Cardiac muscle cell (in vitro differentiated cells and primary cell): ENCODE results near the gene MYLK. TPM values are rescaled to one million over a fixed set of nuclear protein-coding genes. Genes with fewer than 3 reads are reported as not detected.
A peak's percentile ranks its signal among the peaks of the same experiment; 100 is the strongest.

Experiments
- DNase-seq, 2 donors: peaks; one replicate each; pipeline versions ENCODE4 v3.0.0 to v3.0.0-alpha.2; 2010 to 2017; ENCODE audit warnings: low read depth in 1 of 2, low spot score in 1 of 2
- H3K27ac ChIP-seq: fragments of 200-600 bp; sonication (generic); 2 replicates; pipeline ENCODE4 v1.5.1; 2016
- H3K27me3 ChIP-seq: fragments of 200-600 bp; sonication (generic); 2 replicates; pipeline ENCODE4 v1.6.0; 2016; ENCODE audit warnings: control low read depth
- H3K36me3 ChIP-seq: fragments of 200-600 bp; sonication (generic); 2 replicates; pipeline ENCODE4 v1.5.1; 2016; ENCODE audit warnings: control low read depth
- H3K4me1 ChIP-seq: fragments of 200-600 bp; sonication (generic); 2 replicates; pipeline ENCODE4 v1.8.1; 2017; ENCODE audit warnings: low read depth, mild to moderate bottlenecking, mixed run types
- H3K4me3 ChIP-seq: fragments of 200-600 bp; sonication (generic); 2 replicates; pipeline ENCODE4 v1.5.1; 2016; ENCODE audit warnings: mild to moderate bottlenecking
- H3K9me3 ChIP-seq: fragments of 200-600 bp; sonication (generic); 2 replicates; pipeline ENCODE4 v1.5.1; 2017; ENCODE audit warnings: low read depth, mild to moderate bottlenecking, control low read depth
- CTCF ChIP-seq: IDR thresholded peaks from 2 replicates; pipeline ENCODE4 v1.5.1; 2012; ENCODE audit warnings: low read depth, mild to moderate bottlenecking, low read length
- polyA plus RNA-seq: library from polyadenylated mRNA; unstranded; fragments of >200 nt; fragmentation: Nextera tagmentation; extraction: Ambion mirVana; gene quantifications from 2 replicates; pipeline ENCODE4 v1.2.1, GENCODE V29; 2016
- total RNA-seq: library from RNA; depleted of rRNA; stranded (reverse); fragments of >200 nt; gene quantifications from 2 replicates; pipeline ENCODE4 v1.2.3, GENCODE V29; 2016

Gene MYLK
- total and polyA plus RNA-seq, 2 experiments from 2014 or later: 2.0 to 5.8 TPM

- Histone ChIP-seq H3K9me3 (no peaks in the 10 kb centered on the region), H3K36me3 (no peaks in the 10 kb centered on the region), H3K27ac (no peak overlapping the region), H3K4me1 (no peaks in the 10 kb centered on the region), H3K4me3 (no peak overlapping the region), H3K27me3 (no peaks in the 10 kb centered on the region)
- peak in 1 of 2 donors; percentile 84 for DNase-seq
- TF ChIP-seq CTCF: no peak
Measured at GRCh38 chr3:123834631-123835030, 49.5 kb downstream of the MYLK start.

- H3K27me3 ChIP-seq: no peaks in the 10 kb centered on the region
- H3K9me3 ChIP-seq: no peaks in the 10 kb centered on the region
- H3K4me3 ChIP-seq: no peak overlapping the region
- H3K4me1 ChIP-seq: no peaks in the 10 kb centered on the region
- peak in 1 of 2 donors; percentile 48 for DNase-seq
- H3K27ac ChIP-seq: no peak overlapping the region
- TF ChIP-seq CTCF: no peak
- H3K36me3 ChIP-seq: no peaks in the 10 kb centered on the region
Measured at GRCh38 chr3:123833398-123833785, 50.7 kb downstream of the MYLK start.

GRCh38 chr3:123832692-123833397 is 51.3 kb downstream of the MYLK start:
- Histone ChIP-seq H3K27ac (no peak overlapping the region), H3K27me3 (no peaks in the 10 kb centered on the region), H3K4me1 (no peaks in the 10 kb centered on the region), H3K4me3 (no peak overlapping the region), H3K36me3 (no peaks in the 10 kb centered on the region), H3K9me3 (no peaks in the 10 kb centered on the region)
- no peak for TF ChIP-seq CTCF
- DNase-seq: no peak

GRCh38 chr3:123831420-123831819 is 52.7 kb downstream of the MYLK start:
- no peak overlapping the region for H3K4me3 ChIP-seq
- H3K27ac ChIP-seq: no peak overlapping the region
- TF ChIP-seq CTCF: no peak
- no peaks in the 10 kb centered on the region for H3K4me1 ChIP-seq
- H3K9me3 ChIP-seq: no peaks in the 10 kb centered on the region
- no peaks in the 10 kb centered on the region for H3K36me3 ChIP-seq
- H3K27me3 ChIP-seq: no peaks in the 10 kb centered on the region
- DNase-seq: no peak

GRCh38 chr3:123821920-123822319 is 62.2 kb downstream of the MYLK start:
- Histone ChIP-seq H3K4me3 (no peak overlapping the region), H3K9me3 (no peaks in the 10 kb centered on the region), H3K27ac (no peak overlapping the region), H3K27me3 (no peaks in the 10 kb centered on the region), H3K36me3 (no peaks in the 10 kb centered on the region), H3K4me1 (no peaks in the 10 kb centered on the region)
- TF ChIP-seq CTCF: no peak
- DNase-seq: no peak
